ENCODE data around the gene MTMR11. TPM values are rescaled to one million over a fixed set of nuclear protein-coding genes. Genes with fewer than 3 reads are reported as not detected.

MTMR11 gene
- total and polyA plus RNA-seq, 10 of the 15 experiments (the other 5 are each of a cell fraction or from before 2014, with no cell fraction given): 0.35 to 1.1 (median 0.73) TPM

- TF ChIP-seq ASH2L (IDR thresholded peaks at IDR 0.05; ENCODE audit: borderline replicate concordance, low read depth): no peak
- TF ChIP-seq NBN (IDR thresholded peaks at IDR 0.05): 0 out of 2 replicates have a peak, but pooled peaks have one; percentile 60
- TF ChIP-seq TCF7 (IDR thresholded peaks at IDR 0.05; ENCODE audit: borderline replicate concordance): no peak; the same call in 1 of the 2 replicates
- no peak for TF ChIP-seq USF2 (IDR thresholded peaks at IDR 0.05; ENCODE audit: borderline replicate concordance, low read depth, low read length)
- peak; percentile 29 for TF ChIP-seq RUNX3 (IDR thresholded peaks at IDR 0.05; ENCODE audit: low read length)
- peak; percentile 96 for TF ChIP-seq PML (IDR thresholded peaks at IDR 0.05; ENCODE audit: low read length)
- TF ChIP-seq MEF2B (IDR thresholded peaks at IDR 0.05; ENCODE audit: partially characterized antibody, poor library complexity, severe bottlenecking): peak; percentile 6
- peak; percentile 40 for TF ChIP-seq SKIL (IDR thresholded peaks at IDR 0.05; ENCODE audit: low read depth, poor library complexity, severe bottlenecking)
- peak; percentile 72 for TF ChIP-seq RELA (IDR thresholded peaks at IDR 0.05; ENCODE audit: borderline replicate concordance, partially characterized antibody)
- TF ChIP-seq ZBTB4 (CRISPR knock-in tag; IDR thresholded peaks at IDR 0.05): peak; percentile 85; the same call in 1 of the 2 replicates
- peak; percentile 92 for TF ChIP-seq CHD1 (IDR thresholded peaks at IDR 0.05; ENCODE audit: low read depth, low read length)
- no peak for TF ChIP-seq PRDM15 (CRISPR knock-in tag; IDR thresholded peaks at IDR 0.05)
- TF ChIP-seq YBX1 (IDR thresholded peaks at IDR 0.05): no peak
- TF ChIP-seq MYB (IDR thresholded peaks at IDR 0.05; ENCODE audit: borderline replicate concordance, low read depth, low read length): no peak
- 0 out of 4 replicates have a peak, but pooled peaks of 1 of the 2 experiments have one; percentile 15 for TF ChIP-seq SRF (IDR thresholded peaks at IDR 0.05; ENCODE audit: low read depth in 2 of 2, low read length in 2 of 2)
- TF ChIP-seq NKRF (conservative IDR thresholded peaks at IDR 0.05): peak; percentile 92
- TF ChIP-seq FOXK2 (IDR thresholded peaks at IDR 0.05): 0 out of 2 replicates have a peak, but pooled peaks have one; percentile 5
Observed at GRCh38 chr1:149886396-149887195, 50.1 kb downstream of the MTMR11 start (continued).

All from GM12878 (cell line).